Stimulated activated CD8-positive, alpha-beta memory T cell treated with anti-CD3 and anti-CD28 coated beads, Interleukin-2, amount 100 ng/mL, for 1 hour (primary cell): Measurements from ENCODE around the gene INVS.

Experiments used
- DNase-seq, 2 donors: peaks; one replicate each; pipeline ENCODE4 v3.0.0-alpha.2; 2020; ENCODE audit warnings: low read depth in 2 of 2

The INVS gene

DNA sequence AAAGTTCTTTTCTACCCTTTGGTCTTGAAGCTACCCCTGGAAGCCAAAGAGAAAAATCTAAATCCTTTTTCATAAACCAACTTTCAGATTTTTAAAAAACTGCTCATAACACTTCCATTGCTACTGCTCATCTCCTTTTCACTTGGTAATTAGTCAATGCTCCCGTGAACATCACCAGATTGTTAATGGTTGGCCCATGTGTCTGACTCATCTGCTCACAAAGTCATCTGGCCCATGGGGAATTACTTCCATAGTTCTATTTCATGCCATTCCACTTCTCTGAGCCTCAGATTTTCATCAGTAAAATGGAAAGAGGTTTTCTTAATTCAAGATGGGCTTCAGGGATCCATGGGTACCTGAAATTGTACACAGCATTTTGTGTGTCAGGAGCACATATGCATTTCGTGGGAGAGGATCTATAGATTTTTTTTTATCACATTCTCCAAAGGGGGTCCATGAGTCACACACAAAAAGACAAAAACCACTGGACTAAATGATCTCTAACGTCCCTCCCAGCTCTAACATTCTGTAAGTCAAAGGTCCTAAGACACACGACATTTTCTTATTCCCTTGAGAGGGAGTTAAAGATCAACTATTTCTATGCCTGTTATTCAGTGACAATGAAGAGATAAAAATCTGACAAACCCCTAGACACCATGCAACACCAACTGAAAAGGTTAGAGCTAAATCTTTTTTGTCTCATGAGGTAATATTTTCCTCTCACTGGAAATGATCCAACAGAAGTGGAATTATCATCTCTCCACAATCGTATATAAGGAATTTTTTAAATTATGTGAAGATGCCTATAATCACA lies 178.3 kb downstream of the INVS start:
- no peak for DNase-seq

DNA sequence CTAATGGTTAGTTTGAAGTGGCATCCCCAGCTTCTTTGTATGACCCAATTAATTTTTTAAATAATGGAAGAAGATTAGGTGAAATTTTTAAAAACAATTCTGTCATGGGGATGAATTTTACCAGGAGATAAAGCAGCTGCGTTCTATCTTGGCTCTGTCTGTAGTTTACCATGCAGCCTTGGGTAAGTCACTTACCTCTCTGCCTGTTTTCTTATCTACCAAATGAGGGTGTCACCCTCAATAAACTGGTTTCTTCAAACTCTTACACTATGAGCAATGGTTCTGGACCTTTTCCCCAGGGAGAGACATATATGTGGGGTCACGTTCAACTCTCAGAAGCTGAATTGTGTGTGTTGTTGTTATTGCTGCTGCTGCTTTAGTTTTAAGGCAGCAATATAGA lies 182.0 kb downstream of the INVS start:
- DNase-seq, result no peak

DNA sequence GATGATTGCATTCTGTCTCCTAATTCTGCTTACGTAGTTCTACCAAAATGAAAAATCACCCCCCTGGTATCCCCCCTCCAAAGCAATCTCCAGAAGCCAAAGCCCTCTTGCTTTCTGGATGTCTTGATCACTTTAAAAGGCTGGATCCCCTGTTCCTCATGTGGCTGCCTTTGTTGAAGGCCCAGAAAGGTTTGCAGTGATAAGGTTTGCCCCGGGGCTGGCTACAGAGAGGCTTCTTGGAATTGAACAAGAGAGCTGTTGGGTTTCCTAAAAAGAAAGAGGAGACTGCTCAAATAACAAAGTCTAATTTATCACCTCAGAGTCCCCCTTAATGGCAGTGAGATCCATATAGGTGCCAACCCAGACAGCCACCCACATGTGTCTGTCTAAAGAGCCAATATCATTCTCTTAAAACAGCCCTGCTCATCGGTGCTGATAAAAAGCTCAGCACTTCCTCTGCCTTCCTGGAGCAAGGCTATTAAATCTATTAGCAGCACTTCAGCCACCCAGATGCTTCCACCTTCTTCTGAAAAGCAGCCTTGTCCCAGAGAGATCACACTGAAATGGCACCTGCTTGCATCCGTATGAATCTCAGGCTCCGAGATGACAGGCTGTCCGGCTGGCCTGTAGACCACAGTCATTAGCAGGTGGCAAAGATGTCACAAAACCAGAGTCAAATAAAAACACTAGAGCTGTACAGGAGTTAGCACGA lies 182.8 kb downstream of the INVS start:
- no peak for DNase-seq

DNA sequence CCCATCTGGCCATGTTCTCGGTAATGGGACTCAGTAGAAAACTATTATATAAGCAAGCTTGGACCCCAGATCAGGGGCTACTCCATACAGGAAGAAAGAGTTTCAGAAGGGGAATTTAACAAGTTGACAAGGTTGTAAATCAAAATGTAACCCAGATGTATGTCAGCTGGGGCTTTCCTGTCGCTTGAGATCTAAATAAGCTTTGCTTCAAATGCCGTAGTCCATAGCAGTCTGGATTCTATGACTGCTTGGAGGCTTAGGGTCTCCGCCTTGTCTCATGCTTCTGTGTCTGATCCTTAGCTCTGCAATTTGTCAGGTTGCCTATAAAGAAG lies 183.3 kb downstream of the INVS start:
- DNase-seq, result no peak

- no peak for DNase-seq
These were observed 185.2 kb downstream of the INVS start for GRCh38 chr9:100284247-100284646.

DNA sequence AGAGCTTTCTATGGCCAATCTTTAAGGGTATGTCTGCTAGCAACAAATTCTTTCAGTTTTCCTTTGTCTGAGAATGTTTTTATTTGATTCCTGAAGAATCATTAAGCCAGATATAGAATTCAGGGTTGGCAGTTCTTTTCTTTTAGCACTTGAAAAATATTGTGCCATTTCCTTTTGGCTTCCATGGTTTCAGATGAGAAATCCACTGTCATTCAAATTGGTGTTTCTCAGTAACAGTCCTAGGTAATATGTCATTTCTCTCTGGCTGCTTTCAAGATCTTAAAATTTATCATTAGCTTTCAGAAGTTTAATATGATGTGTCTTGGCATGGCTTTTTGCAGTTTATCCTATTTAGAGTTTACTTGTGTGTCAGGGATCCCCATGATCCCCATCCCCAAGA lies 186.0 kb downstream of the INVS start:
- no peak for DNase-seq

- DNase-seq, result no peak
These were observed 186.6 kb downstream of the INVS start for GRCh38 chr9:100285601-100286000.

- no peak for DNase-seq
These were observed 187.2 kb downstream of the INVS start for GRCh38 chr9:100286257-100286656.

GRCh38 chr9:100287186-100287585 lies 188.1 kb downstream of the INVS start:
- DNase-seq, result no peak

- DNase-seq, result no peak
These were observed 191.7 kb downstream of the INVS start for GRCh38 chr9:100290714-100291113.

DNA sequence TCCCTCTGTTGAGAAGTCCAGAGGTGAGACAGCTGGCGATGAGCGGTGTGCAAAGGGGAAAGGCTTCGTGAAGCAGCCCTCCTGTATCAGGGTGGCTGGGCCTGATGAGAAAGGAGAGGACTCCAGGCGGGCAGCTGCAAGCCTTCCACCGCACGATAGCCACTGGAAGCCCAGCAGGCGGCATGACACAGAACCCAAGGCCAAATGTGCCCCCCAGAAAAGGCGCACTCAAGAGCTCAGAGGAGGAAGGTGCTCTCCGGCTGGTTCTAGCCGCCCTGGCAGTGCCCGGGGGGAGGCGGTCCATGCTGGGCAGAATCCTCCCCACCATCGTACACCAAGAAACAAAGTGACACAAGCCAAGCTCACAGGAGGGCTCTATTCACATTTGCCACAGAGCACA lies 193.4 kb downstream of the INVS start:
- DNase-seq, result no peak

GRCh38 chr9:100294341-100294740 lies 195.3 kb downstream of the INVS start:
- no peak for DNase-seq

GRCh38 chr9:100294806-100295205 lies 195.8 kb downstream of the INVS start:
- no peak for DNase-seq

DNA sequence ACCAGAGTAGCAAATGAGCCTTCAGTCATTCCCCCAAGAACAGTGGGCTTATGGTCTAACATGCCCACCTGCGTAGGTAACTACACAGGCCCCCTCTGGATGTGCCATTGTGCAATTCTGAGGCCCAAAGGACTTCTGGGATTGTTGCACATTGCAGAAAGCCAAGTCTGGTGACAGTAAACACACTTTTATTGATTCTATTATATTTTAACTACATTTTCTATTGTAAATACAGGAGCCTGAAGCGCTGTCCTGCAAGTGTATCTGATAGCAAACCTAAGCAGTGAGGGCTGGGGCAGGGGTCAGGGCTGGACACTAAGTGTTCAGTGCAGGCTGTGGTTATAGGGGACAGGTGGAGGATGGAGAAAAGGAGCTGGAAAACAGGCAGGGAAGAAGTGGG lies 196.2 kb downstream of the INVS start:
- DNase-seq, result no peak

DNA sequence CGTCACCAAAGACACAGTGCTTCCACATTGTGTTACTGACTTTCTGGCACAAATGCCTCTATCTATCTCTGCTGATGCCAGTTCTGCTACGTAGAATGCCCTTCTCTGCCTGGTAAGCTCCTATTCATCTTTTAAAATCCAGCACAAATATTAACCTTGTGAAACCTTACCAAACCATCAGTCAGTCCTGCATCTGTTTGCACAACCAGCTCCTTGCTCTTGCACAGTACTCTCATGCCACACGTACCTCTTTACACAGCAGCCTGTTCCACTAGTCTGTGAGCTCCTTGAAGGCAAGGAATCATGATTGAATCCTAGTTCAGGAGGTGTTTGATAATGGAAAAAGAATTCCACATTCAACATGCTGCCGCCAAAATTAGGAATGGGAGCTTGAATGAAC lies 197.4 kb downstream of the INVS start:
- no peak for DNase-seq

- DNase-seq, result no peak
These were observed 199.3 kb downstream of the INVS start for GRCh38 chr9:100298378-100298777.

- no peak for DNase-seq
These were observed 204.7 kb downstream of the INVS start for GRCh38 chr9:100303747-100304146.

- DNase-seq, result no peak
These were observed 207.2 kb downstream of the INVS start for GRCh38 chr9:100306283-100306682.

DNA sequence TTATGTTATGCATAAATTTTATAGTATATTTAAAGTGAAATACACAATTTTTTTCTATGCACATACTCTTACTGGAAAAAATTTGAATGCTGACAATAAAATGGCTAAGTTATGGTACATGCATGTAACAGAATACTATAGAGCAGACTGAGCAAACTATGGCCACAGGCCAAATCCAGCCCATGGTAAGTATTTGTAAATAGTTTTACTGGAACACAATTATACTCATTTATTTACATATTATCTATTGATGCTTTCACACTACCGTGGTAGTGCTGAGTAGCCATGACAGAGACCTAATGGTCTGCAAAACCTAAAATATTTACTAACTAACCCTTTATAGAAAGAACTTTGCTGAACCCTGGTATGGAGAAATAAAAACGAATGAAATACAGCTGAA lies 208.0 kb downstream of the INVS start:
- no peak for DNase-seq

GRCh38 chr9:100308965-100309564 lies 210.0 kb downstream of the INVS start:
- DNase-seq, result no peak

GRCh38 chr9:100309992-100310391 lies 210.9 kb downstream of the INVS start:
- DNase-seq, result no peak

- DNase-seq, result no peak
These were observed 216.5 kb downstream of the INVS start for GRCh38 chr9:100315561-100315960.

GRCh38 chr9:100317706-100318105 lies 218.7 kb downstream of the INVS start:
- no peak for DNase-seq
